ENCODE data around the gene GINS3. TPM values are rescaled to one million over a fixed set of nuclear protein-coding genes. Genes with fewer than 3 reads are reported as not detected.

Gene GINS3
- total RNA-seq, 1 donor, result 10.7 TPM

GRCh38 chr16:58433569-58433951 lies 41.3 kb downstream of the GINS3 start:
- no peak for TF ChIP-seq CTCF (IDR thresholded peaks at IDR 0.05; ENCODE audit: insufficient read depth, low read length)
- no peak for DNase-seq (ENCODE audit: low read depth)
- H3K4me3 ChIP-seq (ENCODE audit: low read depth, low read length), result no peak overlapping the region

GRCh38 chr16:58435779-58436178 lies 43.5 kb downstream of the GINS3 start:
- peak; percentile 2 for TF ChIP-seq CTCF (IDR thresholded peaks at IDR 0.05; ENCODE audit: insufficient read depth, low read length)
- no peak overlapping the region for H3K4me3 ChIP-seq (ENCODE audit: low read depth, low read length)
- DNase-seq (ENCODE audit: low read depth), result no peak

- no peak for TF ChIP-seq CTCF (IDR thresholded peaks at IDR 0.05; ENCODE audit: insufficient read depth, low read length)
- H3K4me3 ChIP-seq (ENCODE audit: low read depth, low read length), result no peak overlapping the region
- DNase-seq (ENCODE audit: low read depth), result peak; percentile 27
Measured at GRCh38 chr16:58440131-58440530, 47.9 kb downstream of the GINS3 start.

GRCh38 chr16:58442547-58442946 lies 50.3 kb downstream of the GINS3 start:
- no peak for DNase-seq (ENCODE audit: low read depth)
- TF ChIP-seq CTCF (IDR thresholded peaks at IDR 0.05; ENCODE audit: insufficient read depth, low read length), result no peak
- H3K4me3 ChIP-seq (ENCODE audit: low read depth, low read length), result no peak overlapping the region

GRCh38 chr16:58443783-58444182 lies 51.5 kb downstream of the GINS3 start:
- no peak for TF ChIP-seq CTCF (IDR thresholded peaks at IDR 0.05; ENCODE audit: insufficient read depth, low read length)

GRCh38 chr16:58444265-58444664 lies 52.0 kb downstream of the GINS3 start:
- no peak overlapping the region for H3K4me3 ChIP-seq (ENCODE audit: low read depth, low read length)
- no peak for TF ChIP-seq CTCF (IDR thresholded peaks at IDR 0.05; ENCODE audit: insufficient read depth, low read length)
- DNase-seq (ENCODE audit: low read depth), result peak; percentile 9

More at GRCh38 chr16:58443783-58444182, 51.5 kb downstream of the GINS3 start:
- no peak for DNase-seq (ENCODE audit: low read depth)
- no peak overlapping the region for H3K4me3 ChIP-seq (ENCODE audit: low read depth, low read length)

- no peak for TF ChIP-seq CTCF (IDR thresholded peaks at IDR 0.05; ENCODE audit: insufficient read depth, low read length)
- no peak overlapping the region for H3K4me3 ChIP-seq (ENCODE audit: low read depth, low read length)
- DNase-seq (ENCODE audit: low read depth), result no peak
Measured at GRCh38 chr16:58448890-58449289, 56.6 kb downstream of the GINS3 start.
